ENCODE results near the gene MELK.

The MELK gene

DNA sequence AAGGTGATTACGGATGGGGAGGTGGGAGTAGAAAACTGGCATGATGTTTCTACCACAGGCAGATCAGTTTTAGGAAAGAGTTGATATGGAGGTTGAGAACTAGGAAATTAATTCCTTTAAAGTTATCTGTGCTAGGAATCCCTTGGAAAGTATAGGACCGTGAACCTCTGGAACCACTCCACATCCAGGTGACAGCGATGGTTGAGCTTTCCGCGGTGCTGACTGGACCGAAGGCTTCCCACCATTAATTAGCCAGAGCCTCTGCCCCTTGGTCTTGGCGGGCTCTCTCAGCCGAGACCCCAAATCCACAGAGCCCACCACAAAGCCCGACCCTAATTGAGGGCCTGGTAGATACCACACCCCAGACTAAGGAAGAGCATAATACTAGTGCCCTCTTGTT, 147.3 kb downstream of the MELK start:
- TF ChIP-seq CTCF (IDR thresholded peaks at IDR 0.05), result no peak
- no peak for DNase-seq (ENCODE audit: low spot score)
- Histone ChIP-seq H3K27ac (no peak overlapping the region), H3K4me3 (no peak overlapping the region)

GRCh38 chr9:36721846-36722588, 149.3 kb downstream of the MELK start:
- no peak overlapping the region for H3K4me3 ChIP-seq
- DNase-seq (ENCODE audit: low spot score), result no peak
- H3K27ac ChIP-seq, result no peak overlapping the region
- no peak for TF ChIP-seq CTCF (IDR thresholded peaks at IDR 0.05)

DNA sequence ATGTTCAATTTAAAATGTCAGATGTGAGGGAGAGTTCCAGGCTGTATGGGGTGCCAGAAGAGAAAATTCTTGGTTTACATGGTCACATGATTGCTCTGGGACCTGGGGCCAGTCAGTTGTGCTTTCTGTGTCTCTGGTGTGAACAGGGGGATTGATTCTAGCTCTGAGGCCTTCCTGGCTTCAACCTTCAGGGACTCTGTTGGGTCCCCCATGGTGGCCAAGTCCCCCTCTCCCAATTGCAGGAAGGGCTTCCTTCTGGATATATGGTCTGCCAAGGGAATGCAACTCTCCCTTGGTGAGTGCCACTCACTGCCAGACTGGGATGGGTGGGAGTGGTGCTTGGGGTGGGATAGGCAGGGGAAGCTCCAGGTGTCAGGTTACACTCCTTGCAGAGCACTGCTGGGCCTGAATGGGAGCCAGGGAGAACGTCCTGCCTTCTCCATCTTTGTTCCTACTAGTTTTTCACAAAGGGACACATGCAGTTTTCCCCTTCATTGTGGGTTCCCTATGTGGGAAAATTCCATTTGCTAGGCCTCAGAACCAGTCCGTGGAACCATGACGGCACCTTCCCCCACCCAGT, 153.2 kb downstream of the MELK start:
- no peak overlapping the region for H3K27ac ChIP-seq
- H3K4me3 ChIP-seq, result no peak overlapping the region

More for the DNA sequence above, 153.2 kb downstream of the MELK start:
- DNase-seq (ENCODE audit: low spot score), result peak; percentile 55
- no peak for TF ChIP-seq CTCF (IDR thresholded peaks at IDR 0.05)

Measured in coronary artery (tissue), 2 donors.